ENCODE measurements around the gene TBX21. TPM values are rescaled to one million over a fixed set of nuclear protein-coding genes. Genes with fewer than 3 reads are reported as not detected.

Gene TBX21
- total RNA-seq, 1 donor from 2014 or later: not detected

GRCh38 chr17:47697906-47698711 lies 34.9 kb upstream of the TBX21 start:
- DNase-seq (ENCODE audit: low read depth, low spot score): no peak

- no peak for DNase-seq (ENCODE audit: low read depth, low spot score)
These were observed 34.1 kb upstream of the TBX21 start for GRCh38 chr17:47698749-47699535.

GRCh38 chr17:47699536-47699840 lies 33.5 kb upstream of the TBX21 start:
- DNase-seq (ENCODE audit: low read depth, low spot score): no peak

- no peak for DNase-seq (ENCODE audit: low read depth, low spot score)
These were observed 32.3 kb upstream of the TBX21 start for GRCh38 chr17:47700471-47701449.

GRCh38 chr17:47701608-47702007 lies 31.4 kb upstream of the TBX21 start:
- no peak for DNase-seq (ENCODE audit: low read depth, low spot score)

- no peak for DNase-seq (ENCODE audit: low read depth, low spot score)
These were observed 30.5 kb upstream of the TBX21 start for GRCh38 chr17:47702391-47702995.

GRCh38 chr17:47703191-47703591 lies 29.8 kb upstream of the TBX21 start:
- DNase-seq (ENCODE audit: low read depth, low spot score): no peak

- no peak for DNase-seq (ENCODE audit: low read depth, low spot score)
These were observed 29.4 kb upstream of the TBX21 start for GRCh38 chr17:47703671-47704070.

GRCh38 chr17:47704116-47704515 lies 28.9 kb upstream of the TBX21 start:
- no peak for DNase-seq (ENCODE audit: low read depth, low spot score)

GRCh38 chr17:47704736-47705135 lies 28.3 kb upstream of the TBX21 start:
- DNase-seq (ENCODE audit: low read depth, low spot score): no peak

- no peak for DNase-seq (ENCODE audit: low read depth, low spot score)
These were observed 27.2 kb upstream of the TBX21 start for GRCh38 chr17:47705536-47706530.

- no peak for DNase-seq (ENCODE audit: low read depth, low spot score)
These were observed 25.8 kb upstream of the TBX21 start for GRCh38 chr17:47707056-47707804.

- DNase-seq (ENCODE audit: low read depth, low spot score): no peak
These were observed 25.2 kb upstream of the TBX21 start for GRCh38 chr17:47707884-47708283.

GRCh38 chr17:47708312-47708863 lies 24.6 kb upstream of the TBX21 start:
- DNase-seq (ENCODE audit: low read depth, low spot score): no peak

- DNase-seq (ENCODE audit: low read depth, low spot score): no peak
These were observed 24.0 kb upstream of the TBX21 start for GRCh38 chr17:47708864-47709541.

GRCh38 chr17:47709594-47709993 lies 23.4 kb upstream of the TBX21 start:
- DNase-seq (ENCODE audit: low read depth, low spot score): no peak

GRCh38 chr17:47711366-47712099 lies 21.5 kb upstream of the TBX21 start:
- no peak for DNase-seq (ENCODE audit: low read depth, low spot score)

All from pulmonary artery endothelial cell (primary cell).